ENCODE results near the gene P2RX2. TPM values are rescaled to one million over a fixed set of nuclear protein-coding genes. Genes with fewer than 3 reads are reported as not detected.

P2RX2 gene
- total RNA-seq, 1 donor from 2014 or later = 0.19 TPM

DNA sequence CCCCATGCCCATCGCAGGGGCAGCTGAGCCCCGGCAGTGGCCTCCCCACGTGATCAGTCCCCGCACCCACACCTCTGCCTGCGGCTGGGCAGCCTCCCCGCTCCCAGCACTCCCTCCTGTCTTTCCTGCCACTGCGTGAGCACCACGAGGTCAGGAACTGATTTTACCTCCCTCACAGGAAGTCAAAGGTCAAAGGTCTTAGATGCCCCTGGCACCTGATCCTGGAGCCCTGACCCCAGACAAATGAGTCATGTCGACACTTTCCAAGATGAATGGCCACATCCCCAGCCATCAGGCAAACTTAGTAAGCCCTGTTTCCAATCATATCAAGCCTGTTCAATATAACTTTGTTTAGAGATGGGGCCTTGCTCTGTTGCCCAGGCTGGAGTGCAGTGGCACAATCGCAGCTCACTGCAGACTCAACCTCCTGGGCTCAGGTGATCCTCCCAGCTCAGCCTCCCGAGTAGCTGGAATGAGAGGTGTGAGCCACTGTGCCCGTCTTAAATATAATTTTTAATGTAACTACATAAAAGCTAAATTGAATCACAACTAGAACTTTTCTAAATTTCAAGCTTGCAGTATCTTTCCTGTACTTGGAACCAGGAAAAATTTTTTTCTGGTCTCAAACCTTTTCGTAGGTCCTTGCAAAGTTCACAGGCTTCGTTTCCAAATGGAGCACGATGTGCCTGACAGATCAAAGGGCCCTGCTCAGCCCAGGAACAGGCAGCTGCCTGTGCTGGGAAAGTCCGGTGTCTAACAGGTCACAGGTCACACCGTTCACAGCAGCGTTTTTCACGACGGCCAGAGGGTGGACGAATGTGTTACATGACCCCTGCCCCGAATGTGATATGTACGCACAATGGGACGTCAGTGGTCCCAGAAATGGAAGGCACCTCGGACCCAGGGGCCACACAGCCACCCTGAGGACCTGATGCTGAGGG, 10.1 kb upstream of the P2RX2 start:
- Mint-ChIP-seq H3K27ac (no peak overlapping the region), H3K9me3 (ENCODE audit: low read depth) (no peaks in the 10 kb centered on the region), H3K4me1 (ENCODE audit: low read depth) (peaks cover 4% of the 10 kb centered on the region), H3K27me3 (peaks cover 69% of the 10 kb centered on the region), H3K36me3 (ENCODE audit: insufficient read depth) (no peaks in the 10 kb centered on the region), H3K4me3 (ENCODE audit: low read depth) (no peak overlapping the region)
- TF ChIP-seq, protein P1, sequence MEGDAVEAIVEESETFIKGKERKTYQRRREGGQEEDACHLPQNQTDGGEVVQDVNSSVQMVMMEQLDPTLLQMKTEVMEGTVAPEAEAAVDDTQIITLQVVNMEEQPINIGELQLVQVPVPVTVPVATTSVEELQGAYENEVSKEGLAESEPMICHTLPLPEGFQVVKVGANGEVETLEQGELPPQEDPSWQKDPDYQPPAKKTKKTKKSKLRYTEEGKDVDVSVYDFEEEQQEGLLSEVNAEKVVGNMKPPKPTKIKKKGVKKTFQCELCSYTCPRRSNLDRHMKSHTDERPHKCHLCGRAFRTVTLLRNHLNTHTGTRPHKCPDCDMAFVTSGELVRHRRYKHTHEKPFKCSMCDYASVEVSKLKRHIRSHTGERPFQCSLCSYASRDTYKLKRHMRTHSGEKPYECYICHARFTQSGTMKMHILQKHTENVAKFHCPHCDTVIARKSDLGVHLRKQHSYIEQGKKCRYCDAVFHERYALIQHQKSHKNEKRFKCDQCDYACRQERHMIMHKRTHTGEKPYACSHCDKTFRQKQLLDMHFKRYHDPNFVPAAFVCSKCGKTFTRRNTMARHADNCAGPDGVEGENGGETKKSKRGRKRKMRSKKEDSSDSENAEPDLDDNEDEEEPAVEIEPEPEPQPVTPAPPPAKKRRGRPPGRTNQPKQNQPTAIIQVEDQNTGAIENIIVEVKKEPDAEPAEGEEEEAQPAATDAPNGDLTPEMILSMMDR (IDR thresholded peaks at IDR 0.05; ENCODE audit: unreplicated experiment) = no peak
- DNase-seq (ENCODE audit: low spot score, unreplicated experiment) = no peak

DNA sequence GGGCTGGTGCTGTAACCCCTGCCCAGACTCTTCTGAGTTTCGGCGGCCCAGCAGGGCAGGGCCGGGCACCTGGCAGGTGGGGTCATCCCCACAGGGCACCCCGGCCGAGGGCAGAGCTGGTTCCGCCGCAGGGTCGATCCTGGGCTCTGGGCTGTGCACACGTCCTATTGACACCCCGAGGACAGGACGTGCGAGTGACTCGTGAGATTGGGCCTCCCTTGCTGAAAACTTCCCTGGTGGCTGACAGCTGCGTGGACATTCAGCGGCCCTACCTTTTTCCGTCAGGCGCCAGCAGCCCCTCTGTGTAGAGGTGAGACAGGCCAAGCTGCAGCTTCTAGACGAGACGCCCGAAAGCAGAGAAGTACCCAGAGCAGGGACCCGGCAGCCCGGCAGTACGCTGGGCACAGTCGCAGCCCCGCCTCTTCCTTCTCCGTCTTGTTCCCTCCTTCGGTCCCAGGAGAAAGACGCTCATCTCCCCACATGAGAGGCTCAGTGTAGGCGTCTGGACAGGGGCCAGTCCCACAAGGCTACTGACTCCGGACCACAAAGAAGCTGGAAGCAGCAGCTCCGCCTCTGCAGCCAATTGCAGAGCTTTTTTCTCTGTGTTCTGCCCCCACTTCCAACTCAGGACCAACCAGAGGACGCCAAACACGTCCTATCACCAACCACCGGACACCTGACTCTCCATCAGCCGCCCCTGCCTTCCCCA, 8.4 kb upstream of the P2RX2 start, which contains the start of gene LRCOL1:
Gene LRCOL1, minus strand, starts transcription at position 532 of the 709 bp plus-strand sequence. CDS start 4,331 bp downstream, outside the sequence.
- DNase-seq (ENCODE audit: low spot score, unreplicated experiment) = no peak
- H3K27me3 Mint-ChIP-seq = peaks cover 70% of the 10 kb centered on the region
- H3K4me1 Mint-ChIP-seq (ENCODE audit: low read depth) = peaks cover 4% of the 10 kb centered on the region
- H3K36me3 Mint-ChIP-seq (ENCODE audit: insufficient read depth) = no peaks in the 10 kb centered on the region
- TF ChIP-seq, protein P1 (IDR thresholded peaks at IDR 0.05; ENCODE audit: unreplicated experiment) = no peak
- H3K9me3 Mint-ChIP-seq (ENCODE audit: low read depth) = no peaks in the 10 kb centered on the region
- H3K27ac Mint-ChIP-seq = no peak within 1 kb of the TSS
- no peak within 1 kb of the TSS for H3K4me3 Mint-ChIP-seq (ENCODE audit: low read depth)

DNA sequence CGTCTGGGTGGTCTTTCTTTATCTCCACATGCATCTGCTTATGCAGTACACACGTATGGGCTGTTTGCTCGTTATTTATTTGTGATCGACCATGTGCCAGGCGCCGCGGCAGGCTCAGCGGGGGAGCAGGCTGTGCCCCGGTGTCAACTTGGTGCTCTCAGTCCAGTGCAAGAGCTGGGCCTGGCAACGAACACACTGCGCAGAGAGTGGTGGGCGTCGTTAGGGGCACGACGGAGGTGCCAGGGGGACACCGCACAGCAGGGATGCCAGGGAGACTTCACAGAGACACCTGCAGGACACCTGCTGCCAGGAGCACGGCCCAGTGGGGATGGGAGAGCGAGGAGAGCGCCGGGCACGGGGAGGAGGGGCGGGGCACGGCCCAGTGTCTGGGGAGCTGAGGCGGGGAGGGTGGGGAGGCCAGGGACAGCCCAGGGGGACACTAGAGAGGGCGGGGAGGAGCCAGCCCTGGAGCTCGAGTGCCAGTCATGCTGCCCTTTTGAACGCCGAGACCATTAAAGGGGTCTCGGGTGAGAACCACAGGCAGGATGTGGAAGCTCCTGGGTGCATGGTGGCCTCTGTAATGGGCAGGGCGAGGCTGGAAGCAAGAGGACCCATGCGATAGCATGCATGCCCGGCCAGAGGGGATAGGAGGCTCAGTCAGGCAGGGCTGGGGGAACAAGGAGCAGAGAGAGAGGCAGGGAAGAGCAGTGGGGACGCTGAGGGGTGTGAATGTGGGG, 7.5 kb upstream of the P2RX2 start:
- Mint-ChIP-seq H3K36me3 (ENCODE audit: insufficient read depth) (no peaks in the 10 kb centered on the region), H3K4me1 (ENCODE audit: low read depth) (peaks cover 4% of the 10 kb centered on the region), H3K9me3 (ENCODE audit: low read depth) (peaks cover 3% of the 10 kb centered on the region), H3K27ac (no peak overlapping the region), H3K4me3 (ENCODE audit: low read depth) (no peak overlapping the region), H3K27me3 (peaks cover 76% of the 10 kb centered on the region)
- TF ChIP-seq, protein P1 (IDR thresholded peaks at IDR 0.05; ENCODE audit: unreplicated experiment) = no peak
- no peak for DNase-seq (ENCODE audit: low spot score, unreplicated experiment)

DNA sequence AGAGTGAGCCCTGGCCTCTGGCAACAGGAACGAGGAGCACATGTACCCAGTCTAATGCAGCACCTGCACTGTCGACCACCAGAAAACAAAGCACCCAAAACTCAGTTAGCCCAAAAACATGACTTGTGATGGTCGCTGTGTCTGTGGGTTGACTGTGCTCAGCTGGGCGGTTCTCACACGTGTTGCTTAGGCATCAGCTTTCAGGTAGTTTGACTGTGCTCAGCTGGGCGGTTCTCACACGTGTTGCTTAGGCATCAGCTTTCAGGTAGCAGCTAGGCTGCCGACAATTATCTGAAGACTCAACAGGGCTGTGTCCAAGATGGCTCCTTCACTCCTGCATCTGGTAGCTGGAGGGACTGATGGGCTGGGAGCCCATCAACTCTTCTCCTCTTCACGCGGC, 7.0 kb upstream of the P2RX2 start:
- Mint-ChIP-seq H3K4me1 (ENCODE audit: low read depth) (peaks cover 4% of the 10 kb centered on the region), H3K27me3 (peaks cover 72% of the 10 kb centered on the region), H3K36me3 (ENCODE audit: insufficient read depth) (no peaks in the 10 kb centered on the region), H3K4me3 (ENCODE audit: low read depth) (no peak overlapping the region), H3K9me3 (ENCODE audit: low read depth) (peaks cover 3% of the 10 kb centered on the region), H3K27ac (no peak overlapping the region)
- no peak for DNase-seq (ENCODE audit: low spot score, unreplicated experiment)
- TF ChIP-seq, protein P1 (IDR thresholded peaks at IDR 0.05; ENCODE audit: unreplicated experiment) = no peak

DNA sequence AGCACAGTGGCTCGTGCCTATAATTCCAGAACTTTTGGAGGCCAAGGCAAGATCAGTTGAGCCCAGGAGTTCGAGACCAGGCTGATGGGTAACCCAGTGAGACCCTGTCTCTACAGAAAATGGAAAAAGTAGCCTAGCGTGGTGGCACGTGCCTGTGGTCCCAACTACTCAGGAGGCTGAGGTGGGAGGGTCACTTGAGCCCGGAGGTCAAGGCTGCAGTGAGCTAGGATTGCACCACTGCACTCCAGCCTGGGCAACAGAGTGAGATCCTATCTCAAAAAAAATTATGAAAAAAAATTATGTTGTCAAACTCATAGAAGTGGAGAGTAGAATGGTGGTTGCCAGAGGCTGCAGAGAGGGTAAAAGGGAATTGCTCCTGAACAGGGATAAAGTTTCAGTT, 4.5 kb upstream of the P2RX2 start:
- Mint-ChIP-seq H3K27me3 (peaks cover 68% of the 10 kb centered on the region), H3K4me1 (ENCODE audit: low read depth) (peaks cover 2% of the 10 kb centered on the region), H3K9me3 (ENCODE audit: low read depth) (peaks cover 3% of the 10 kb centered on the region), H3K4me3 (ENCODE audit: low read depth) (no peak overlapping the region), H3K36me3 (ENCODE audit: insufficient read depth) (peaks cover 1% of the 10 kb centered on the region), H3K27ac (no peak overlapping the region)
- DNase-seq (ENCODE audit: low spot score, unreplicated experiment) = no peak
- TF ChIP-seq, protein P1 (IDR thresholded peaks at IDR 0.05; ENCODE audit: unreplicated experiment) = no peak
